Heart left ventricle (tissue), 16 donors: ENCODE measurements around the gene ANKLE1. TPM values are rescaled to one million over a fixed set of nuclear protein-coding genes. Genes with fewer than 3 reads are reported as not detected.

Experiments used
- ATAC-seq, 4 donors: fragments of 200-7000 bp; cut with Tn5 transposase; one replicate each; pipeline ENCODE4 v1.9.1; 2020 to 2022; ENCODE audit warnings: moderate library complexity in 4 of 4, mild to moderate bottlenecking in 3 of 4, moderate number of reproducible peaks in 1 of 4
- DNase-seq, 5 donors: peaks; one replicate each; pipeline ENCODE4 v3.0.0-alpha.2; 2020
- H3K27ac ChIP-seq, 12 donors: fragments of 200-600 bp; sonication (generic) in 4 of 12; one replicate each; pipeline versions ENCODE4 v1.5.0 to v1.8.0; 2016 to 2022; ENCODE audit warnings: mild to moderate bottlenecking in 2 of 12
- H3K27me3 ChIP-seq, 9 donors: fragments of 200-600 bp; sonication (generic) in 2 of 9; one replicate each; pipeline versions ENCODE4 v1.5.1 to v1.8.0; 2016 to 2022; ENCODE audit warnings: mild to moderate bottlenecking in 3 of 9
- H3K36me3 ChIP-seq, 9 donors: fragments of 200-600 bp; sonication (generic) in 2 of 9; one replicate each; pipeline versions ENCODE4 v1.5.0 to v1.8.0; 2018 to 2022; ENCODE audit warnings: mild to moderate bottlenecking in 2 of 9
- H3K4me1 ChIP-seq, 12 donors: fragments of 200-600 bp; sonication (generic) in 4 of 12; one replicate each; pipeline versions ENCODE4 v1.5.0 to v1.8.0; 2016 to 2022; ENCODE audit warnings: mild to moderate bottlenecking in 3 of 12
- H3K4me3 ChIP-seq, 12 donors: fragments of 200-600 bp; sonication (generic) in 4 of 12; one replicate each; pipeline versions ENCODE4 v1.5.0 to v1.8.0; 2017 to 2022; ENCODE audit warnings: mild to moderate bottlenecking in 9 of 12, moderate library complexity in 4 of 12
- H3K9me3 ChIP-seq, 12 donors: fragments of 200-600 bp; sonication (generic) in 4 of 12; one replicate each; pipeline versions ENCODE4 v1.5.0 to v1.8.0; 2016 to 2022; ENCODE audit warnings: mild to moderate bottlenecking in 1 of 12
- CTCF ChIP-seq, 12 donors: fragments of 200-600 bp; sonication (generic) in 4 of 12; IDR thresholded peaks; one replicate each; pipeline versions ENCODE4 v1.5.0 to v1.8.0; 2018 to 2022; ENCODE audit warnings: antibody characterized with exemption in 12 of 12, mild to moderate bottlenecking in 5 of 12
- POLR2A ChIP-seq, 2 donors: fragments of 450-650 bp; IDR thresholded peaks; one replicate each; pipeline ENCODE4 v1.6.1; 2017; ENCODE audit warnings: antibody characterized with exemption in 2 of 2, mild to moderate bottlenecking in 2 of 2, moderate library complexity in 2 of 2
- WGBS, 4 donors: extraction: QIAGEN DNeasy Blood & Tissue Kit in 2 of 4; methylation state at CpG; one replicate each; pipeline versions ENCODE4 v1.1.5 to v1.1.7; 2013 to 2018; 5-methylcytosine and 5-hydroxymethylcytosine counted together
- intact Hi-C, 10 donors: fragments of 100-400 bp; cut with DNase I; formaldehyde crosslinking; loops; one replicate each; pipeline versions ENCODE4 v1.11.1 to v1.14.2; 2022
- polyA plus RNA-seq, 2 donors: library from polyadenylated mRNA; stranded (reverse); fragments of 200-250 nt; gene quantifications; one replicate each; pipeline ENCODE4 v1.2.3, GENCODE V29; 2013
- total RNA-seq, 9 donors: library from RNA; depleted of rRNA in 2 of 9; stranded (reverse); fragments of >200 nt in 2 of 9; fragmentation: NEBNext Ultra II Directional in 3 of 9; extraction: Animal tissue kit (Norgen Biotek cat#: 25700) in 3 of 9; gene quantifications; one replicate each; pipeline versions ENCODE4 v1.1.0 to v1.2.4, GENCODE V29; 2016 to 2023
- donor health status: ischemic (EF 13 %, LVEDD 7.1; RV severe dilation, severe dysfunction).
- donor health status: healthy with polysubstance abuse.
- donor health status: DM: no; HTN: yes; CAD: no.
- donor health status: DM: no; HTN: no; CAD: no.
- donor health status: ischemic (EF 25% LVEDD 6.9; RV normal size, moderate dysfunction).
- donor health status: ischemic (EF 25% LVEDD 5.7; RV mildly dilated, moderate dysfunction).
- donor health status: healthy.
- donor health status: DM: yes; HTN: yes; CAD: no.
- donor health status: ischemic (EF 35%, LVEDD 5.7; RV mildly dilated, moderate dysfunction).
- donor health status: nonischemic (EF 11% LVEDD 7.7; RV severe dilation, severe dysfunction).
- donor health status: DM: yes; HTN: yes; CAD: no.
- donor health status: PGD.
- donor health status: ischemic (EF 29% LVEDD 5.4; RV normal size, mild dysfunction).
- donor health status: nonischemic (EF 23%, LVEDD 6.1; RV moderate dilation, normal function).

The ANKLE1 gene
- total and polyA plus RNA-seq, 11 donors: 0.07 to 0.44 (median 0.23) TPM; not detected in 2

DNA sequence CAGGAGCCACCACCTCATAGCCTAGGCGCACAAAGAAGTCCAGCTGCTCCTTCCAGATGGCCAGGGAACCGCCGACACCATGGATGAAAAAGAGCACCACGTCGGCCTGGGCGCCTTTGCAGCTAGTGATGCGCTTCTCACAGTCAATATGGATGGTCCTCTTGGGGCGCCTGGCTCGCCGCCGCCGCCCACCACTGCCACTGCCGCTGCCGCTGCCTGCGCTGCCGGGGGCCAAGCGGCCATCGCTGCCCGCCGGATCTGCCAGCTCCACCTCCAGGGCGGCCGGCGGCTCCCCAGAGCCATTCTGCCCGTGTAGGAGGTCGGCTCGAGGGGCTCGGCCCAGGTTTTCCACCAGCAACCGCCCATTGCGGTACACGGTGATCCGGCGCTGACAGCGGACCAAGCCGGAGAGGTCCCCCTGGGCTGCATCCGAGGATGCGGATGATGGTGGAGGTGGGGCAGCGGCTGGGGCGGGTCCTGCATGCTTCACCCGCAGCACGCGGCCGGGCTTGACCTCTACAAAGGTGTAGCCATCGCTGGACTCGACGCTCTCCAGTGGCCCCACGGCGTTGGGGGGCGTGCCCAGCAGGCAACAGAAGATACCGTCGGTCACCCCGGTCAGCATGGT lies 19.4 kb downstream of the ANKLE1 start:
- Histone ChIP-seq H3K4me1 (peaks cover 3 to 35% (median 24%) of the 10 kb centered on the region in 12 donors), H3K36me3 (peaks cover 0 to 33% (median 5%) of the 10 kb centered on the region in 9 donors), H3K4me3 (no peak overlapping the region), H3K27ac (no peak overlapping the region), H3K27me3 (no peaks in the 10 kb centered on the region), H3K9me3 (peaks cover 0 to 6% (median 0%) of the 10 kb centered on the region in 12 donors)
- intact Hi-C loops: no loop called here
- TF ChIP-seq CTCF (IDR thresholded peaks at IDR 0.05) (no peak), POLR2A (IDR thresholded peaks at IDR 0.05) (no peak)
- ATAC-seq (no peak), DNase-seq (no peak)
- 92 to 94% (median 93%) methylated on average over 36 to 51 of the region's 51 CpGs for WGBS, 4 donors

GRCh38 chr19:17302391-17303166 lies 20.9 kb downstream of the ANKLE1 start:
- TF ChIP-seq CTCF (IDR thresholded peaks at IDR 0.05) (no peak), POLR2A (IDR thresholded peaks at IDR 0.05) (no peak)
- H3K4me3 ChIP-seq: peak overlapping the region; percentile 50 to 99 (median 82)
- intact Hi-C loops: no loop called here
- peak overlapping the region; percentile 33 to 95 (median 78) for H3K27ac ChIP-seq
- no peak for ATAC-seq
- WGBS, 4 donors: 10 to 21% (median 13%) methylated on average over 12 to 29 of the region's 29 CpGs
- peaks cover 0 to 6% (median 0%) of the 10 kb centered on the region in 12 donors for H3K9me3 ChIP-seq
- no peaks in the 10 kb centered on the region for H3K27me3 ChIP-seq
- no peak for DNase-seq
- H3K36me3 ChIP-seq: peaks cover 0 to 25% (median 5%) of the 10 kb centered on the region in 9 donors
- peaks cover 3 to 48% (median 34%) of the 10 kb centered on the region in 12 donors for H3K4me1 ChIP-seq

DNA sequence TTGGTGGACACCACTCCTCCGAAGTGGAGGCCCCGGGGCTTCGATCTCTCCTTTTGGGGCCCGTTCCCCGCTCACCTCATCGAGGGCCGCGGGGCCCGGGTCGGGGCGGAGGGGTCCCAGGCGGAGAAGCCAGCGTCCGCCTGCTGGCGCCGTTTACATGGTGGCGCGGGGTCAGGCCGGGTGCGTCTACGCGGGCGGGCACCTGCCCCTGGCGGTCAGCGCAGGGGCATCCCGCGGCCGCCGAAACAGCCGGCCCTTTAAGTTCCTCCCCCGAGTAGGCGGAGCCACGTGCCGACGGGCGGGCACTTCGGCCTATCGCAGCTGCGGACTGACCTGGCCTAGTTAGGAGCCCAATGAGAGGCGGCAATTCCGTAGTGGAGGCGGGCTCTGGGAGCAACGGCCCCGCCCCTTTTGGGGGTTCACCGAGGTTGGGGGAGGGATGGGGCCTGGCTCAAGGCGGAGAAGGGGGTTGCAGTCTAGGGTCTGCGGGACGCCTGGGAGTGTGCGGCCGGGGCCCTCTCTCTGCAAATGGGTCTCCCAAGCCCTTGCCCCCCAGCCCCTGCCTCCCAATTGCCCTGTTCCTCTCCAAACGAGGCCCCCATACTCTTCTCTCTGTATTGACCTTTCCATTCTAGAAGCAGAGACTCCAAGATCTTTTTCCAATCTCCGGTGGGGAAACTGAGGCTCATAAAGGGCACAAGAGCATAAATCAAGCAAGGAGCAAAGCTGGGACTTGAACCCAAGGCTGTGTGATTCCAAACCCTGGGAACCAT lies 21.7 kb downstream of the ANKLE1 start, which contains the start of gene ABHD8:
Gene ABHD8, minus strand, starts transcription at position 259 of the 773 bp plus-strand sequence. CDS start 1,809 bp downstream, outside the sequence.
- Histone ChIP-seq H3K27me3 (no peaks in the 10 kb centered on the region), H3K4me3 (peak within 1 kb of the TSS; percentile 50 to 99 (median 82)), H3K4me1 (peaks cover 3 to 48% (median 34%) of the 10 kb centered on the region in 12 donors), H3K9me3 (peaks cover 0 to 1% (median 0%) of the 10 kb centered on the region in 12 donors), H3K27ac (peak within 1 kb of the TSS; percentile 33 to 96 (median 90)), H3K36me3 (peaks cover 0 to 20% (median 1%) of the 10 kb centered on the region in 9 donors)
- peak; percentile 96 to 99 (median 98) for DNase-seq
- peak; percentile 80 to 87 (median 82) for ATAC-seq
- intact Hi-C loops: no loop called here
- peak in 1 of 2 donors; percentile 81 for TF ChIP-seq POLR2A (IDR thresholded peaks at IDR 0.05)
- peak; percentile 37 to 86 (median 68) for TF ChIP-seq CTCF (IDR thresholded peaks at IDR 0.05)
- 1 to 4% (median 3%) methylated on average over 20 to 52 of the region's 52 CpGs for WGBS, 4 donors
